Measurements from ENCODE around the gene XPO6.
"Not testable (repeated sequence)": the region's sequence is repeated elsewhere in the genome, so short reads cannot be mapped to it uniquely, and the experiment has no call there.

XPO6 gene, protein sequence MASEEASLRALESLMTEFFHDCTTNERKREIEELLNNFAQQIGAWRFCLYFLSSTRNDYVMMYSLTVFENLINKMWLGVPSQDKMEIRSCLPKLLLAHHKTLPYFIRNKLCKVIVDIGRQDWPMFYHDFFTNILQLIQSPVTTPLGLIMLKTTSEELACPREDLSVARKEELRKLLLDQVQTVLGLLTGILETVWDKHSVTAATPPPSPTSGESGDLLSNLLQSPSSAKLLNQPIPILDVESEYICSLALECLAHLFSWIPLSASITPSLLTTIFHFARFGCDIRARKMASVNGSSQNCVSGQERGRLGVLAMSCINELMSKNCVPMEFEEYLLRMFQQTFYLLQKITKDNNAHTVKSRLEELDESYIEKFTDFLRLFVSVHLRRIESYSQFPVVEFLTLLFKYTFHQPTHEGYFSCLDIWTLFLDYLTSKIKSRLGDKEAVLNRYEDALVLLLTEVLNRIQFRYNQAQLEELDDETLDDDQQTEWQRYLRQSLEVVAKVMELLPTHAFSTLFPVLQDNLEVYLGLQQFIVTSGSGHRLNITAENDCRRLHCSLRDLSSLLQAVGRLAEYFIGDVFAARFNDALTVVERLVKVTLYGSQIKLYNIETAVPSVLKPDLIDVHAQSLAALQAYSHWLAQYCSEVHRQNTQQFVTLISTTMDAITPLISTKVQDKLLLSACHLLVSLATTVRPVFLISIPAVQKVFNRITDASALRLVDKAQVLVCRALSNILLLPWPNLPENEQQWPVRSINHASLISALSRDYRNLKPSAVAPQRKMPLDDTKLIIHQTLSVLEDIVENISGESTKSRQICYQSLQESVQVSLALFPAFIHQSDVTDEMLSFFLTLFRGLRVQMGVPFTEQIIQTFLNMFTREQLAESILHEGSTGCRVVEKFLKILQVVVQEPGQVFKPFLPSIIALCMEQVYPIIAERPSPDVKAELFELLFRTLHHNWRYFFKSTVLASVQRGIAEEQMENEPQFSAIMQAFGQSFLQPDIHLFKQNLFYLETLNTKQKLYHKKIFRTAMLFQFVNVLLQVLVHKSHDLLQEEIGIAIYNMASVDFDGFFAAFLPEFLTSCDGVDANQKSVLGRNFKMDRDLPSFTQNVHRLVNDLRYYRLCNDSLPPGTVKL

DNA sequence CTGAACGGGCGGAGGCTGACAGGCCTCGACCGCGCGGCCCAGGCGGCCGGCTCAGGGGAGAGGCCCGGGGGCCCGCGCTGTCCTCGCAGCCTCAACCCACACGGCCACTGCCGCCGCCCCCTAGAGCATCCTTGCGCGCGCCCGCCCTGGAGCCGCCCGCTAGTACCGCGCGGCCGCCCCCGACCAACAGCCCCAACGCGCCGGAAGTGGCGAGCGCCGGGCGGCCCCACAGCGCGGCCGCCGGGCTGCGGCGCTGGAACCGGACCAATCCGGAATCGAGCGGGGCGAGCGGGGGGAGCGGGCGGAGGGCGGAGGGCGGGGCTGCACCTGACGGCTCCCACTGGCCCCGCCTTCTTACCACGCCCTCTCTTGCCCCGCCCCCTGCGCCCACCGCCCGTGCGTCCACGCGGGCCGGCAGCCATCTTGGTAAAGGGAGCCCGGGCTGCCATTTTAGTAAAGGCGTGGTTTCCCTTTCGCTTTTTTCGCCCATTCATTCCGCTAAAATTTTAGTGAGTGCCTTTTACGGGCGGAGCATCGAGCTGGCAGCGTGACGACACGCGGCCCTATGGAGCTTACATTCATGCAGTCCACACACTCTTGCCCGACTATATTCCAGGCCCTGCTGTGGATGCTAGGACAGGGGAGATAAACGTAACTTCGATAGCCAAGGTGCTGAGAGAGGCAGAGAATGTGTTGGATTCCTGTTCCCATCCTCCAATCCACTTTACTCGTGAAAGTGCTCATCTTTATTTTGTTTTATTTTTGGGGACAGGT lies at the start of gene XPO6:
Gene XPO6 (minus strand): TSS at position 208 of the 774 bp plus-strand sequence. CDS start 597 bp downstream, outside the sequence.
- FAIRE-seq: no peak

DNA sequence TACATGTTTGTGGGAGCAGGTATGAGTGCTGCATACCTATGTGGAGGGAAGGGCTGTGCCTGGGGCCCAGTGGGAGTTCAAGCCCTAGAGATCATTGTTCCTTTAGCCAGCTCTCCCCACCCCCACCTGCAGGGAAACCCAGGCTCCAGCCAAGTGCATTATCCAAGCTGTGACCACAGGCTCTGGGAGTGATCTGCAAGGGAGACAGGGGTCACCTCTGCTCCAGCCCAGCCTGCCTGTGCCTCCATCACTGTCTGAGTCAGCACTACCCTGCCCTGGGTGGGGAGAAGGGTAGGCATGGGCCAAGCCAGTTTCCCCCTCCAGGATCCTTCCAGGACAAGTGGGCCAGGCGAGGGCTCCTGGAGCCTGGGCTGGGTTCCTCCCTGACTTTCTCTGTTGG lies 48.4 kb upstream of the XPO6 start:
- FAIRE-seq: no peak

- no peak for FAIRE-seq
These were observed 48.0 kb upstream of the XPO6 start for GRCh38 chr16:28259781-28260150.

- FAIRE-seq: no peak
These were observed 47.5 kb upstream of the XPO6 start for GRCh38 chr16:28259091-28259780.

DNA sequence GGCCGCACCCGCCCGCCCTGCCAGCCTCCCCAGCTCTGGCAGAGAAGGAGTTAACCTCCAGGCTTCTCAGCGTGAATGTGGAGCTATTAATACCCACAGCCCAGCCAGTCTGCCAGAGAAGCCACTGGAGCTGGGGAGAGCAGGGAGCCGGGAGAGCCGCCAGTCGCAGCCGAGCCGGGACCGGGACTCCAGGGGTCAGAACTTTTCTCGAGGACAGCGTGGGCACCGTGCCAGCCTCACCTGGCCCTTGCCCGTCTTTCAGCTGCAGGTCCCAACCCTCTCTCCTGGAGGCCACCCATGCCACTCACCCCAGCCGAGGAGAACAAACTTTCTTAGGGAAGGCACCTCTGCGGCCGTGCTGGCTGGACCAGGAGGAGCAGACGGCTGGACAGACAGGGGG lies 46.8 kb upstream of the XPO6 start:
- no peak for FAIRE-seq

GRCh38 chr16:28257256-28257655 lies 45.5 kb upstream of the XPO6 start:
- no peak for FAIRE-seq

- FAIRE-seq: no peak
These were observed 44.1 kb upstream of the XPO6 start for GRCh38 chr16:28255838-28256237.

DNA sequence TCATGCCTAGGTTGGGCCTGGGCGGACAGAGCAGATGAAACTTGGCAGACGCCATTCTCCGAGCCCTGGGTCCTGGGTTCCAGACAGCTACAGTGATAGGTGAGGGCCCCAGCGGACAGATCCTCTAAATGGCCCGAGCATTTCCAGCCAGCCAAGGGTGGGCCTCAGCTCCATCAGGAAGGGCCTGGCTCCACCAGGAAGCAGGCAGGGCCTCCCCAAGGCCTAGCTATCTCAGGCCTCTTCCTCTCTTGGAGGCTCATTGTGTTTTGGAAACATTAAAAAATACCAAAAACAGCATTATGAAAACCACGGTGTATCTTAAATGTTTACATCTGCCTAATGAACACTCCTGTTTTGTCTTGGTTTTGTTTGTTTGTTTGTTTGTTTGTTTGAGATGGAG lies 42.4 kb upstream of the XPO6 start:
- no peak for FAIRE-seq

- FAIRE-seq: no peak
These were observed 39.2 kb upstream of the XPO6 start for GRCh38 chr16:28250999-28251398.

- FAIRE-seq: not testable (repeated sequence)
These were observed 37.7 kb upstream of the XPO6 start for GRCh38 chr16:28249483-28249882.

DNA sequence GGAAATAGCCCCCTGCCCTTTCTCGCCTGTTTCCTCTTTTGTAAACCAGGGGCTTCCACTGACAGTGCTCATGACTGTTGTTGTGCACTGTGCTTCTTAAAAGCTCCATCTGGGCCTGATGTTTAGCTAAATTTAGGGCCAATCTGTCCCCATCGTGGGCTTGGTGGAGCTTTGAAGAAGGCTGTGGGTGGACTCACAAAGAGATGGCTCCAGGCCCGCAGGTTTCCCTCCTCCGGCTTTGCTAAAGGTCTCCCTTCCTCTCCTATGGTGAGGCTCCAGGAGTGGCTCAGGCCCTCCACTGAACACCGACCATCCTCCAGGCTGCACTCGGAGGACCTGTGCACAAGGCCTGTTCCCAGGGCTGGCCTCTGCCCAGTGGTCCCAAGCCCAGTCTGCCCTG lies 30.2 kb upstream of the XPO6 start:
- FAIRE-seq: no peak

DNA sequence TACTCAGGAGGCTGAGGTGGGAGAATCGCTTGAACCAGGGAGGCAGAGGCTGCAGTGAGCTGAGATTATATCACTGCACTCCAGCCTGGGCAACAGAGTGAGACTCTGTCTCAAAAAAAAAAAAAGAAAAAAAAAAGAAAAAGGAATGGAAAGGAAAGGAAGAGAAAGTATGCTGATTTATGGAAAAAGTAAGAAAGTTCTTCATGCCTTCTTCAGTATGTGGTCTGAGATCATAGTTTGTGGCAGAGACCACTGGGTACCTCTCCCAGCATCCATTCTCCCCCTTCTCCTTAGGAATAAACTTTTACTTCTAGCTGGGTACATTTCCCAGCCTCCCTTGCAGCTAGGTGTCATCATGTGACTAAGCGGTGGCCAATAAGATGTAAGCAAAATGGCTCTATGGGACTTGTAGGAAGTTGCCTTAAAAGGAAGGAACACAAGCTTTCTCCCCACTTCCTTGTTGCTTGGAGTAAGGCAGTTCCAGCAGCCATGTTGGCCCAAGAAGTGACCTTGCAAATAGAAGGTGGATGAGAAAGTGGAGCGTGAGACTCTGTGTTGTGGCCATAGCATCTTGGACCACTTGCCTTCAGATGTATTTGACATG lies 26.1 kb upstream of the XPO6 start:
- FAIRE-seq: no peak

DNA sequence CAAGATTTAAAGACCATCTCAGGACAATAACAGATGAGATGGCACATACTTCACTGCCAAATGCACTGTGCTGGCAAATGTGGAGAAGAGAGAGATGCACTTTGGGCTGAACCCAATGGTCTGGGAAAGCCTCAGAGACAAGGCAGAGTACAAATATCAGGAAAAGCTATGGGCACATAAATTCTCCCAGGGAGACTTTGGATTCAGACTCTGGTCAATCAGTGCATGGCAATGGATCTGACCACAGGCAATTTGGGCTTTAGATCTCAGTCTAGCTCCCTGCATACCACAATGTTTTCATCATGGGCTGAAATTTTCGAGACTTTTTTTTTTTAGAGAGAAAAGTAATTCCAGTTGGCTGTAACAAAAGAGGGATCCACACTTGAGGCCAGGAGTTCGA lies 20.0 kb upstream of the XPO6 start:
- FAIRE-seq: no peak

GRCh38 chr16:28223909-28224308 lies 12.1 kb upstream of the XPO6 start:
- FAIRE-seq: not testable (repeated sequence)

- not testable (repeated sequence) for FAIRE-seq
These were observed 8.0 kb upstream of the XPO6 start for GRCh38 chr16:28219777-28220176.

- no peak for FAIRE-seq
These were observed 7.5 kb upstream of the XPO6 start for GRCh38 chr16:28219282-28219681.

DNA sequence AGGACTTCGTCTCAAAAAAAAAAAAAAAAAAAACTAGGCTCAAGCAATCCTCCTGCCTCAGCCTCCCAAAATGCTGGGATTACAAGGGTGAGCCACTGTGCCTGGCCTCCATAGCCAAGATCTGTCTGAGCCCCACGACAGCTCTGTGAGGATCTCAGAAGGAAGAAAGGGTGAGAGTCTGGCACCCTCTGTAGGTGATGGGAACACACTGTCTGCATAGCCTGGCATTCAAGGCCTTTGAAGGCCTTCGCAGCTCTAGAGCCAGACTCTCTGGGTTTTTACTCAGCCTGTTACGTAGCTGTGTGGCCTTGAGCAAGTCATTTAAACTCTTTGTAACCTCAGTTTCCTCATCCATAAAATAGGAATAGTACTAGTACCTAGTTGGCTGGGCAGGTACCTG lies 6.3 kb upstream of the XPO6 start:
- no peak for FAIRE-seq

GRCh38 chr16:28217326-28217725 lies 5.6 kb upstream of the XPO6 start:
- FAIRE-seq: no peak

GRCh38 chr16:28213396-28213795 lies 1.6 kb upstream of the XPO6 start:
- FAIRE-seq: no peak

- FAIRE-seq: no peak
These were observed 738 bp upstream of the XPO6 start for GRCh38 chr16:28212532-28212873.

DNA sequence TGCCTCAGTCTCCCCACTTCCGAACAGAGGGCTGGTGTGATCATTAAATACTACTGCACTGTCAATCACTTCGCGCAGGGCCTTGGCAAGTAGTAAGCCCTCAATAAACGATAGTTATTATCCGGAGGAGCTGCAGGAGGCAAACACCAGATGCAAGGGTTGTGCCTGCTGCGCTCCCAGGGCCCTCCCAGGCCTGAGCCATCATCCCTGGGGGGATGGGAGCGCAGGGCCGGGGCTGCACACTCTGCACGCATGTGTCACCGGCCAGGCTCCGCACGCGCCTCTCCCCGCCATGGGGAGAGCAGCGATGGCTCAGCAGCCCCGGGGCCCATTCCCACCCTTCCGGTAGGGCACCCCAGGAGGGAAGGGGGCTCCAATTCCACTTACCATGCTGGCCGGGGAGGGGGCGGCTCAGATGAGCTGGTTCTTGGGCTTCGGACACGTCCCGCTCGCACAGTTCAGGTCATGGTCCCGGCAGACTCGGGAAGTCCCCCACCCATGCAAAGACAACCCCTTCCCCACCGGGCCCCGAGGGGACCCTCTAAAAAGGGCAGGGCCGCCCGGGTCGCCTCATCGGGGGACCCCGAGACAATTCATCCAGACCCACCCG lies 681 bp downstream of the XPO6 start:
- FAIRE-seq: no peak
